Kasumi-1 (cell line): ENCODE results near the gene PRR13.
"Not testable (repeated sequence)": the region's sequence is repeated elsewhere in the genome, so short reads cannot be mapped to it uniquely, and the experiment has no call there.

Source experiments
- DNase-seq, 2 experiments: peaks; one replicate each; lab custom pipeline; 2025; lab: John Stamatoyannopoulos, UW

Gene PRR13

DNA sequence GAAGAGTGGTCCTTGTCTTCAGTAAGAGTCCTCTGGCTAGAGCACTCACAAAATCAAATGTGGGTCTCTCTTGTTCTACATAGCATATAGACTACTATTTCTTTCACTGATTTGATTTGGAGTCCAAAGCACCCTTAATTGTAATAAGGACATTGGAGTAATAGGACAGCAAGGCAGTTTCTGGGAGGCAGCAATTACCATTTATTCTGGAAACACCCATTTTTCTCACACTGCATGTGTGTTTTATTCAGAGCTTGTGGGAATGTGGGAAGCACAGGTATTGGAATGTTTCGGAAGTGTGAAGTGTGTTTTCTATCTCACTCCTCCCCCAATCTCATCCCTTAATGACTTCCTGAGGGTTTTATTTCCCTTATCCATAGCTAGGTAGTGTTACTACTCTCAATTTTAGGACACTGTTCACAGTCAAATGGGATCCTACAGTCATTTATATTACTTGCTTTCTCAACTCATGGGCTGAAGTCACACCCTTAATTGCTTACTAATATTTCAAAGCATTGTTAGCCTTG is 30.6 kb downstream of the PRR13 start:
- no peak for DNase-seq

DNA sequence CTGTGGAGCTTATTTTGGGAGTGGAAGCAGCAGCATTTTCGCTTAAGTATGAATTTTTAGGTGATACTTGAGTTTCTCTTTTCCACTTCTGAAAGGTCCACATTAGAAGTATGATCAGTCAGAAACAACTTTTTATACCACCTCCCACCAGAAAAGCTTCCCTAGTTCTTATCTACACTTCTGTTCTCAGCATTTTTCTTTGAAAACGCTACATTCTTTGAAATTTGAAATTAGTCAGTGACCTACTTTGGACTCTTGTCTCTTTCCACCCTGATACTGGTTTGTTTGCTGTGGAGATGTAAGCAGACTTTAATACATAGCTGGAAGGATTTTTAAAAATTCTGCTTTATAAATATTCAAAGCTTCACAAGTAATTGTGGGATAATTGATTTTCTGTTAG is 32.5 kb downstream of the PRR13 start:
- DNase-seq, result no peak

DNA sequence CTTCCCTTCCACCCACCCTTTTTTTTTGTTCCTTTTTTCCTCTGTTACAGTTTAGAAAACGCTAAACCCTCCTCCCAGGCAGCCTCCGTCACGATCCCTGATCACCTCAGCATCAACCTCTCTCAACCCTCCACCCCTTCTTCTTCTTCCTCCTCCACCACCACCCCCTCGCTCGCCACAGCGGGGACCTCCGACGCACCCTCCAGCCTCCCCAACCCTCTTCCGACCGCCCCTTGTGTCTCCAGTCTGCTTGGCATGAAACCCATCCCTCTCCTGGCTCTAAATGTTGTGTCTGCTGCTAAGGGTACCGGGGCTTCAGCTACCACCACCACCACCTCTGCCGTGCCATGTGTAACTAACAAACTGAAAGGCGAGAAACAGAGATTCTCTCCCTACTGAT is 33.3 kb downstream of the PRR13 start:
- no peak for DNase-seq

DNA sequence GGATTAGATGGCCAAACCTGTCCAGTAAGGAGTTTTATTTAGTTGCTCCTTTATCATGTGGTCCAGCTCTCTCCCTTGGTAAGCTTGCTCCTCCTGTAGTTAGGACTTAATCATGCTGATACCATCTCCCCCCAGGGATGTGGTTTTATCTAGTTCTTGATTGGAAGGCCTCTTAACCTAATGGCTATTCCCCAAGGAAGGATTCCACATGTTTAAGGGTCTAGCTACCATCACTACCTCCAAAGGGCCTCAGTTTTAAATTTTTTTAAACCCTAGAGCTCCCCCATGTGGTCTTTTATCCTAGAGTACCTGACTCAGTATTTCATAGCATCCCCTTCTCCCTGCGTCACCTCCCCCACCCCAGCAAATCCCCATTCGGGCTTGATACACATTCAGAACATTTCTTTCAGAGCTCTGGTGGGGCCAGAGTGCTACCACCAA is 35.3 kb downstream of the PRR13 start:
- peak; percentile 55 to 60 for DNase-seq

DNA sequence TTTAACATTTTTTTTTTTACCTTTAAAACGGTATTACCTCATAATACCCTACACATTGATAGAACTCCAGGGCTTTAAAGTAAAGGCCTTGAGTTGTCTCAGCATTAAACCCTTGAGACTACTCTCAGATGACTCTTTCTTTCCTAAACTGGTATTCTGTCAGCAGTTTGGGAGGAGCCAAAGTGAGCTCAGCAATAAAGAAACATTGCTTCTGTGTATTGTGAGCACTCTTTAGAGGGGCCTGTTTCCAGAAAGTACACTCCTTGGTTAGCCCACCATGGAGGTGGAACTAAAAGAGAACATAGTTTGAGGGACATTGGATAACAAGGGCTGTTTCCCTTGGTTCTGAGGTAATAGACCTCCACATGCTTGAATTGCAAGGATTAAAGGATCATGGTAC is 37.3 kb downstream of the PRR13 start:
- no peak for DNase-seq

DNA sequence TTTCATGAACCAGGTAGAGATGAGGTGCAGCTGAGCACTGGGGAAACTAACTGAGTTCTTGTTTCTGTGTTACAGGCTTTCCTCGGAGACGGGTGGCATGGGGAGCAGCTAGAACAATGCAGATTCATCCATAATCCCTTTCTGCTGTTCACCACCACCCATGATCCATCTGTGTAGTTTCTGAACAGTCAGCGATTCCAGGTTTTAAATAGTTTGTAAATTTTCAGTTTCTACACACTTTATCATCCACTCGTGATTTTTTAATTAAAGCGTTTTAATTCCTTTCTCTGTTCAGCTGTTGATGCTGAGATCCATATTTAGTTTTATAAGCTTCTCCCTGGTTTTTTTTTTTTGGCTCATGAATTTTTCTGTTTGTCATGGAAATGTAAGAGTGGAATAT is 37.8 kb downstream of the PRR13 start:
- DNase-seq, result no peak

DNA sequence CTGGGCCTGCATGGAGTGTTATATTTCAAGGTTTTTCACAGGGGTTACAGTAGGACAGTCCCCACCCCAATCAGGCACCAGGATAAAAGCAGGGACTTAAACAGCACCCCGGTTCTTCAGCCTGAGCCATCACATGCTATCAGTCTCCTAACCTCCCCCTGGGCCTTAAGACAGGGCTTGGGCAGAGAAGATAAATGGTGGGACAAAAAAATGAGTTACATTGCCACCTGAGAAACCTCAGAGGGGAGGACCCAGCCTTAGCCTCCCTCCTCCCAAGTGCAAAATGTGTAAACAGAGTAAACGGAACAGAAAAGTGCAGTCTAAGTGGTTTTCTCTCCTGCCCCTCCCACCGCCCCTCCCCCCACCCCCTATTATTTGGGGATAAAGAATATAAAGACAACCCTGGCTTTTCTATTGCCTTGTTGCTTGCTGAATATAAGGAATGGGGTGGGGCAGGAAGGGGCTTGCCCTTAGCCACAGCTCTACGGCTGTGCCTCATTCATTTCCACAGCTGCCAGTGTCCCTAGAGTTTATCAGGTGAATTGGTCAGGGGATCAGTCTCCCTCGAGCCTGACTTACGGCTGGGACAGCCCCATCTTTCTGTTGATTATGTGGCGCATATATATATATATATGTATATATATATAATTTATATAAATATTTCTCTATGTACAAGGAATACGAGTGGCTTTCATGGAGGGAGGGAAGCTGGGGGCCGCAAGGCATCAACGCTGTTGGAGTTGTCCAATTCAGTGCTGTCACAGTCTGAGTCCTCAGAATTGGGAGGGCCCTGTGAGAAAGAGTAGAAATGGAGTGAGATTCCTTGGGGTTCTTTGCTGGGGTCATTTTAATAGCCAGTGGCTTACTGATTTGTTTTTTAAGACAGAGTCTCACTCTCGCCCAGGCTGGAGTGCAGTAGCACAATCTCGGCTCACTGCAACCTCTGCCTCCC is 39.2 kb downstream of the PRR13 start:
- DNase-seq, result no peak

DNA sequence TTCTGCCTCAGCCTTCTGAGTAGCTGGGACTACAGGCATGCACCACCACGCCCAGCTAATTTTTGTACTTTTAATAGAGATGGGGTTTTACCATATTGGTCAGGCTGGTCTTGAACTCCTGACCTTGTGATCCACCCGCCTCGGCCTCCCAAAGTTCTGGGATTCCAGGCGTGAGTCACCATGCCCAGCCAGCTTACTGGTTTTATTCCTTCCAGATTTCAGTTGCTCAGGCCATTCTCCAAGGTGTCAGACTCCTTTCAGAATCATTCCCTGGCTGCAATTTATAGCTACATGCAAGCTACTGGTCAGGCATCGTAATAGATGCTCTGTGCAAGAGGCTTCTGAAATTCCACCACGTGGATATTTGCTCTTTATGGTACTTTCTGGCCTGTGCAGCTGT is 39.9 kb downstream of the PRR13 start:
- DNase-seq, result not testable (repeated sequence)

DNA sequence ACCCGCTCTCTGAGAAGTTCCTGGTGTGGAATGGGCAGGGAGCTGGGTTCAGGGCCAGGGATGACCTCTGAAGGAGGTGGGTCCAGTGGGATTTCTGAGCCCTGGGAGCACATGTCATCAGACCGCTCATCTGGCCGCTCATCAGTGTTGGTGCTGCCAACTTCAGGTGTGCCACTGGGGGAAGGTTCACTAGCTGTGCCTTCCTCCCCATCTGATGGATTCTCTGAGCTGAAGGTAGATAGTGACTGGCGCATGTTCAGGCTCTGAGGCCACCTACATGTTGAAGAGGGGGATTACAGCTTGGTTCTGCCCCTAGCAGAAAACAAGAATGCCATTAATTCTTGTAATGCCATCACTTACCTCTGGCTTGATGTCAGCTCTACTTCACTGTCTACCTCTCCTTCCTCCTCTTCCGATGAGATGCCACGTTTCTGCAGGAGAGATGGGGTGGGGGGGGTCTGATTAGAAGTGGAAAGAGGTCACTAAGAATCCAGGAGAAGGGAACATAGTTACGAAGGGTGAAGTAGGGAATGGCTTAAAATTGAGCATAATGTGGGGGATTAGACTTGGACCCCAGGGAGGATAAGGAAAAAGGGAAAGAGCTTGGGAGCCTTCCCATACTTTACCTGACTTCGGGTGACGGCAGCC is 40.5 kb downstream of the PRR13 start:
- DNase-seq, result peak; percentile 37 to 41

DNA sequence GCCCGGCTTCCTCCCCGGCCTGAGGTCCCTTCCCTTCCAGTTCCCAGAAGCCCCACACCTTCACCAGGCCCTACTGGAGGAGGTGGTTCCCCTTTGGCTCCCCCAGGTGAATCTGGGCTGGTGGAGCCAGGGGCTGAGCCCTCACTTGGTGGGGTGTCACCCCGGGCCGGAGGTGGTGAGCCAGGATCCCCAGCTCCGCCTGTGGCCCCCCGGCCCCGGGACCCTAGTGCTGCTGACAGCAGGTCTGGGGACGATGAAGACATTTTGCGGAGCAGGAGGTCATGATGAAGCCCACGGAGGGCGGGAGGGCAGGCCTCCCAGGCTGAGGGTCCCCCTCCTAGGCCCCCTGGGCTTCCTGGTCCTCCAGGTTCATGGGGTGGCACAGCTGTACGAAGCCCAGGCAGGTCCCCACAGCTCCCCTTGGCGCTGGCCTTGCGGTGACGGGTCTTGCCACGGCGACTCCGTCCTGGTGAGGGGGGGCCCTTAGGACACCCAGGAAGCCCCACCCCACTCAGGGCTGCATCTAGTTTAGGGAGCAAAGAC is 41.2 kb downstream of the PRR13 start:
- DNase-seq, result no peak

DNA sequence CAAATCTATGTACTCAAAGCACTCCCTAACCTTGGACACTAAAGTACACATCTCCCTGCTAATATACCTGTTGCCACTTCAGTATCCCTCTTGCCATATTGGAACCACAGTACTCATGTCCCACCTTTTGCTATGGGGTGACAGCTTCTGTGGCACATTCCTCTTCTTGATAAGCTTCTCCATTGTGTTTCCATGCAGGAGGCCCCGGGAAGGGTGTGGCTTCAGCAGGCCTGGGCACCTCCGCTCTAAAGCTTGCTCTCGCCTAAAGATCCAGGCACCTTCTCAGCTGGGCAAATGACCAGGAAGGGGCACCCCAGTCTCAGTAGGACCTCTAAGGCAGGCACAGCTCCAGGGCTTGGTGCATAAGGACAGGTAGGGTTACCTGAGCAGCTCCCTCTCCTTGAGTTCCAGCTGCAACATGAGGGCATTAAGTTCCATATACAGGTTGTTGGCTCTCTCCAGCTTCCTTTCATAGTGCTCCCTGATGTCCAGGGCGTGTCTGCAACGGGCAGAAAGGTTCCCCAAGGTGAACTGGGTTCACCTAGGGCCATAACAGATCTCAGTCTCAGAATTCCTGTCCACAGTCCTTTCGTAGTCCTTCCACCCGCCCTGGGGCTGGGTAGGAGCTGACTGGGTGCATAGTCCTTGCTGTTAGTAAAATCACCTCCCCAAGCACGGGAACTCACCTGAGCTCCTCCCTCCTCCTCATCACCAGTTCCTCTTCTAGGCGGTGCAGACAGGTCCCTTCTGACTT is 41.9 kb downstream of the PRR13 start:
- DNase-seq, result no peak

DNA sequence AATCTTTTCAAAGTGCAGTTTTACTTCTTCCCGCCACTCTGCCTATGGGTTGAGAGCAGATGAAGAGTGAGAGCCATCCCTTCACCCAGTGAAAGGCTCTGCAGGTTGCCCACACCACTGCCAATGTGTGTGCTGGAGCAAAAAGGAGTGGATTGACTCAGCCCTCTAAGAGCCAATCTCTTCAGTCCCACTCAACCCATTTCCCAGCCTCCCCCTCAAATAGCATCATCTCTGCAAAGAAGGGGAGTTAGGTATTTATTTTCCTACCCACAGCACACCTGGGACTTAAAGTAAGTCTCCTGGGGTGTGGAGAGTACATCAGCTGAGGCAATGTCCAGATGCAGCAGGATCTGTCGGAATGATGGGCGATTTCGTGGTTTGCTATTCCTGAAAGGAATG is 42.4 kb downstream of the PRR13 start:
- DNase-seq, result no peak

DNA sequence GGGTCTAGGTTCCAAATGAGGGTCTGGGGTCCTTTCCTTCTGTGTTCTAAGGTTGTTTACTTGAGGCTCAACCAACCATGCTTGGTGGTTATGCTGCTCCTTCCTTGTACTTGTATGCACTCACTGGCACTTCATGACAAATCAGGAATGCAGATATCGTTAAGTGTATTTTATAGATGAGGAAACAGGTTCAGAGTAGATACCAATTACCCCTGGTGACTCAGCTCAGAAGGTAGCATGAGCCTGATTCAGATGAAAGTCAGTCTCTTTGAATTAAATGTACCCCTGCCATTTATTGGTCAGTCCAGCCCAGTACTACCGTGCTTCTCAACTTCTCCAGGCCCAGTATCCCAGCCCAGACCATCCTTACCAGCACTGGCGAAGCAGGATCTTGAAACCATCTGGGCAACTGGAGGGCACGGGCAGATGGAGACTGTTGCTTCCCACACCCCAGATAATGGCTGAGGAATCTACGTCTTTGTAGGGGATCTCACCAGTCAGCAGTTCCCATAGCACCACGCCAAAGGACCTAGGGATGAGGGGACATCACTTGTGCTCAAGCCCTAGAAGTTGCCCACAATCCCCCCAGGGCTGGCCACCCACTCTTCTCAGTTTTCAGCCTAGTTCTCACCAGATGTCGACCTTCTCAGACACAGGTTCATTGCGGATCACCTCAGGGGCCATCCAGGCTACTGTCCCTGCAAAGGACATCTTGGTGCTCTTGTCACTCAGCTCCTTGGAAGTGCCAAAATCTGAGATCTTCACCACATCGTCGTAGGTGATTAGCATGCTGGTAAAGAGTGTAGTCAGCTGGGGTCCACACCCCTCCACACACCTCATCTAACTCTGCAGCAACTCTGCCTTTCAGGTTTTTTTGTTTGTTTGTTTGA is 43.4 kb downstream of the PRR13 start:
- DNase-seq, result no peak

DNA sequence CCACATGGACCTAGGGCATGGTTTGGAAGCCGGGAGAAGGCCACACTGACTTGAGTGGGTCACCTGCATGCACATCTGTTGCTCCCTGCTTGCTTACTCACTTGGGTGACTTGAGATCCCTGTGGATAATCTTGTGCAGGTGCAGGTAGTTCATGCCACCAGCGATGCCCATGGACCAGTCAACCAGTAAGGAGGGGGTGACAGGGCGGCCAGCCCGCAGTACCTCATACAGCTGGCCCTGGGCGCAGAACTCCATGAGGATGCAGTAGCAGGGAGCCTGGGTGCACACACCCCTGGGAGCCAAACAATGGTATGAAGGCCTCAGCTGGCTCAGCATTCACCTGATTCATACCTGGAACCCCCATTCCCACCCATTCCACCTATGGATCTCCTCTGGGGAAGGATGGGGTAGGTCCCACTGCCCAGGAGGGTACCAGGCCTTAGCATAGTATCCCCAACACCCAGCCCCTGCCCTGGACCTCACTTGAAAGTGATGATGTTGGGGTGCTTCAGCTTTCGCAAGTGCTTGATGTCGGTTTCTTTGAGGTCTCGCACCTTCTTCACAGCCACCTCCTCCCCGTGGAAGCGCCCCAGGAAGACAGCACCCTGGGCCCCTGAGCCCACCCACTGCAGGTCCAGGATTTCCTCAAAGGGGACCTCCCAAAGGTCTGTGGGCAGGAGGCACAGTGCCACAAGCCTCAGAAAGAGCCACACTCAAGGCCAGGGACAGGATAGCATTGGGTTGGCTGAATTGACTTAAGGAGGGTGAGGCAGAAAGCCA is 44.6 kb downstream of the PRR13 start:
- no peak for DNase-seq

DNA sequence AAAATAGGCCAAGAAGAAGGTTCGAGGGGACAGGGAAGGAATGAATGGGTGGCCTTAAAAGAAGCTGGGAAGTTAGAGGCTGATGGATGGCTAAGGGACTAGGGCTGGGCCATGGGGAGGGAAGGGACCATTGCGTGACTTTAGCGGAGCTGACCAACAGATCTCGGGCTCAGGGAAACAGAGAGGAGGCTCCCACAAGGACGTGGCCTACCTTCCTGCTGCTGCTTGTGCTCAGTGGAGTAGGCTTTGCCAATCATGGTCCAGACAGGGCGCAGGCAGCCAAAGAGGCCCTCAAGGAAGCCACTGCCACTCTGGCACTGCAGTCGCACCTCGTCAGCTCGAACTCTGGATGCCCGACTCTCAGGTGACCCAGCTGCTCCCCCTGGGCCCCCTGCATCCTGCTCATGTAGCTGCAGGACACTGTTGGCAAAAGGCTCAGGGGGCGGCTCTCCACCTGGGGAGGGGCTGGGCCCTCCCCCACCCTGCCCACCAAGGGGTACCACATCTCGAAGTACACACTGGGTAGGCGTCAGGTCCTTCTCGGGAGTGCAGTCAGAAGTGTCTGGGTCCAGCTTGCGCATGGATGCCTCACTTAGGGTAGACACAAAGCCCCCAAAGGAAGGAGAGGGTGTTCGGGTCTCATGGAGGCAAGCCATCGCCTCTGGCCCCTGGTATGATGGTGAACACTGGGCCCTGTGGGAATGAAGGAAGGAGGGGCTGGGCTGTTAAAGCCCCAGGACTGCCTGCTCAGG is 45.4 kb downstream of the PRR13 start:
- DNase-seq, result no peak

DNA sequence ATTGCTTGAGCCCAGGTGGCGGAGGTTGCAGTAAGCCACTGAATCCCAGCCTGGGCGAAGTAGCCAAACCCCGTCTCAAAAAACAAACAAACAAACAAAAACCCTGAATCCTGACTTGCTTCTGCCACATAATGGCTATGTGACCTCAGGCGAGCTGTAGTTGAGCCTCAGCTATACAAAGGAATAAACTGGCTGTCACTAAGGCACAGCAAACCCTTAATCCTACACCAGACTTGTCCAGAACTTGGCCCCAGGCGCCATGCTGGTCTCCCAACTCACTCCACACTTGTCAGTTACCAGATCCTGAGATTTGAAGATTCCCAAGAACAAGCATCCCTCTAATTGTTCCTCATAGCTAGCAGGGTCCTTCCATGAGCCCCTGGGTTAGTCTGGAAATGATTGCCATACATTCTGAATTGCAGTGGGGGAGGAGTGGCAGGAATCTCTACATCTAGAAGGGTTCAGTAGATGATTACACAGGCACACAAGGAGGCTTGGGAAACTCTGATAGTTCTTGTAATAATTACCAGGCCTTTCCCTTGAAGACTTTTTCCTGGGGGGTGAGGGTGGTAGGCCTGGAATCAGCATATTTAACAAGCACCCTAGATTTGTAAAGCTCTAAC is 47.8 kb downstream of the PRR13 start:
- no peak for DNase-seq

DNA sequence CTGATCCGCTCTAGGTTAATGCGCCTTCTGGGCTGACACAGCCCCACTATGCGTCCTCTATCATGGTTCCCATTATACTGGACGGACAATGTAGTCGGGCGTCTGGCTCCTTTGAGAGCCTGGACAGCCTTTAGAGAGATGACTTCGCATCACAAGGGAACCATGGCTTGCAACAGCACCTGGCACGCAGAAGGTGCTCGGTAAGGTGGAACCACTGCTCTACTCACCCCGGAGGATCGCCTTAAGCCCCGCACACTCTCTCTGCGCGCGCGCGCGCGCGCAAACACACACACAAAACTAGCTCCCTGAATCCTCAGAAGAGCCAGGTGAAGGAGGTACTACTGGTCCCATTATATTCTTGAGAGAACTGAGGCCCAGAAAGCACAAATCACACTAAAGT is 50.7 kb downstream of the PRR13 start:
- no peak for DNase-seq

DNA sequence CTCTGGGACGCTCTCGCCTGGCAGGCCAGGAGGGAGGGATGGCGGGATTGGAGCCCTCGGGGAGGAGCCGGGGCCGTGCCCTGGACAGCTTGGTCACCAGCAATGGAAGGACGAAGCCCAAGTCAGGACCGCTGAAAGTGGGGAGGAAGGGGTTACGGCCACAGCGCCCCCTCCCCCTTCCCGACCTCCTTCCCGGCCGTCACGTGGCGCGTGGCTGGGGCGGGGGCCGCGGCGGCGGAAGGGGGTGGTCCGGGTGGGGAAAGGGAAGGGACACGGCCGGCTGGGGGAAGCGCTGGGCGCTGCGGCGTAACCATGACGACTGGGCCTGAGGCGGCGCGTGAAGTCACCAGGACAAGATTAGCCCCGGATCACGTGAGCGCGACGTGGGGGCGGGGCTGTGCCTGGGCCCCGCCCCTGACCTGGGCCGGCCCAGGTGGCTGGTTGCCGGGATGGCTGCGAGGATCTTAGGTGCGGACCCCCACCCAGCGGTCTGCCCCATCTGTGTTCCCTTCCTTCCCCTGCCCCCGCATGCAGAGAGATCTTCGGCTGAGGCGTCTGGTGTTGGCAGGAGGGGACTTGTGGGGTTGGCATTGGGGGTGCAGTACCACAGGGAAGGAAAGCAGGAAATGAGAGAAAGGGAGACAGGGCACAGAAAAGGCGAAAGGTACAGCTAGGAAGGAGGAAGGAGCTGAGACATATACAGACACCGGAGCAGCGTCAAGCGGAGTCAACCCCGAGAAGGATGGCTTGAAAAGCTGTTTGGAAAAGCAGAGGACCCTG is 51.5 kb downstream of the PRR13 start:
- DNase-seq, result peak; percentile 65 to 76
